Fibroblast of skin of back (primary cell): ENCODE measurements around the gene IGF1.

Experiments
- DNase-seq: peaks from one replicate; pipeline ENCODE4 v3.0.0-alpha.2; 2013

IGF1 gene

DNA sequence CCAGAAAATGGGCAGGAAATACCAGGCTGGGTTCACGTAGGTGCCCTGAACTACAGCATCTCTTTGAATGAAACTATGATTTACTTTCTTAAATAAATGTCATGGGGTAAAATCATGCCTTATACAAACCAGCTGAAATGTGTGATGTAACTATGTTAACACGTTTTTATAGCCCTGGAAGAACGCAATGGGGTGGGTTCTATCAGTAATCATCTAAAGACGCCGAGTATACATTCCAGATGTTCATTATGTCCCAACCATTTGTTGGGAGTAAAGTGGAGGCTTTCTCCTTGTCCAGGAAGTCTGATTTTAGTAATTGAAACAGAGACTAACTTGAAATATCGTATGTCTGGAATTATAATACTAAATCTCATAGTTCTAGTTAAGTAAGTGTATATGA, 16.2 kb upstream of the IGF1 start:
- no peak for DNase-seq

DNA sequence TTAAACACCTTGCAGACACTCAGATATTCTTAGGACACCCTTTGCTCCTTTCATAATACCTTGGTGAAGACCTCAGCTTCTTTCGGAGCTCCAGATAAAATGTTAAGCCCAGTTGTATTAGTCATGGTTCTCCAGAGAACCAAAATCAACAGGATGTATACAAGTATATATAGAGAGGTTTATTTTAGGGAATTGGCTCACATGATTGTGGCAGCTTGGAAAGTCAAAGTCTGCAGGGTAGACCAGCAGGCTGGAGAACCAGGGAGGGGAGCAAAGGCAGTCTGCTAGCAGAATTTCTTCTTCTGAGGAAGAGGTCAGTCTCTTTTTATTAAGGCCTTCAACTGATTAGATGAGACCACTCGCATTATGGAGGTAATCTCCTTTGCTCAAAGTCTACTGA, 6.9 kb upstream of the IGF1 start:
- no peak for DNase-seq

DNA sequence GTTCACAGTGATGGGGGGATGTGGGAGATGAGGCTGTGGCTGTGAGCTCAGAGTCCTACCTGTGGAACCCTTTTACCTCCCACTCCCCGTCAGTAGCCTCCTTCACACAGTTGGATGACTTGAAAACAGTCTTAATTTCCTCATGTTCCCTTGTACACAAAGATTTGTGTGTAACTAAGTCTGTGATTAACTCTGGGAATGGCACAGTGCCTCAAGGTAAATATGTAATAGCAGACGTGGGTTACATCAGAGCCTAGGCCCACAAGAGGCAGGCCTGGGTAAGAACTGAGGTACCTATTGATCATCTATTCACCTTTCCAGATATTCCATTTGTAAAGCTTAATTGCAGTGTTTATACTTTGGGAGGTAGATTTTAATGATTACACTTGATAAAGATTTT, 5.8 kb upstream of the IGF1 start:
- no peak for DNase-seq

DNA sequence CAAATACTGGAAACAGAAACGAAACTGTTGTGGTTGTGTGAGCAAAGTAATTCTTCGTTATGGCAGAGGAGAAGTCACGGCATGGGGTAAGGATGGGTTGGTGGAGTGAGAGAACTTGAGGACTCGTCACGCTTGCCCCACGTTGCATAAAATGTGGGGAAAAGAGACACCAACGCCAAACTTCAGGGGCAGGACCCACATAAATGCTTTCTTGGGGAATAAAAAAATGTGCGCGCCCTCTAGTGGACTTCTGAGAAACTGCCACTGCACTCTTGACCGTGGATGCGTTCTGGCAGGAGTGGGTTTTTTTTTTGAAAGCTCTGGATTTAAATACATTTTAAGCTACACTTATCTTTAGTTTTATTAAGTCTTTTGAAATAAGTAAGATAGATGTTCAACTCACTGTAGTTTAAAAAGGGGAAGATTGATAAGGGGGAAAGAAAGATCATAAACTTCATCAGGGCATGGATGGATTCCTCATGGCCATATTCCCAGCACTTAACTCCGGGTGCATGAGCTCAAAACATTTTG, 4.1 kb upstream of the IGF1 start:
- peak; percentile 53 for DNase-seq

DNA sequence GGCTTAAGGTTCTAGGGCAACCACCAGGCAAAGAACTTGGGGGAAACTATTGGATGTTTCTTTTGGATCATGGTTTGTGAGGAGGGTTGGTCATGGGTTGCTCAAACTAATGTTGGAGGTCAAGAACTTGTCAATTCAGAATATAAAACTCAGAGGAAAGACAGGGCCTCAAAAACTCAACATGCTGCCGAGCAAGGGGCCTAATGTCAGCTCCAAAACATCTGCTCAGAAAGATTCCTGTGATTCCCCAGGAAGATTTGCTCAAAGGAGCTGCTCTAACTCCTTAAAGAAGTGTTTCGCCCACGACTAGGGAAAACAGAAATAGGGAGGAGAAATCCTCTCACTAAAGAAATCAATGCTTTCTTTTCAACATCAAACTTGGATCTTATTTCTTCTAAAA, 3.7 kb upstream of the IGF1 start:
- no peak for DNase-seq

DNA sequence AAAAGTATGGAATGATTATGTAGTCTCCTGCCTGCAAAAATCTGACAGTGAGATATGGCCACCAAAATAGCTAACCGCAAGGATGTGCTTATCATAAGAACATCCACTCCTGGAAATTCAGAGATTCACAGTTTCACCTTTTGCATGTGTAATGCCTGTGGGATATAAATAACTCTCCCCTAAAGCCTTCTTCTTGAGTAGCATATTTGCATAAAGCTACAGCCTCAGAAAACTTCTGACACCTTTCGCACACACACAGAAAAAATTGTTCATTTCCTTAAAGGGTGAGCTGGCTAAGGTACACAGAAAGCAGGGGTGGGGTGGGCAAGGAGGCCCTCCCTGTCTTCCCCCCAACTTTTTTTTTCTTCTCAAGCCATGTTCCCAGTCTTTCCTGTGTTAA, 3.1 kb upstream of the IGF1 start:
- DNase-seq = no peak

DNA sequence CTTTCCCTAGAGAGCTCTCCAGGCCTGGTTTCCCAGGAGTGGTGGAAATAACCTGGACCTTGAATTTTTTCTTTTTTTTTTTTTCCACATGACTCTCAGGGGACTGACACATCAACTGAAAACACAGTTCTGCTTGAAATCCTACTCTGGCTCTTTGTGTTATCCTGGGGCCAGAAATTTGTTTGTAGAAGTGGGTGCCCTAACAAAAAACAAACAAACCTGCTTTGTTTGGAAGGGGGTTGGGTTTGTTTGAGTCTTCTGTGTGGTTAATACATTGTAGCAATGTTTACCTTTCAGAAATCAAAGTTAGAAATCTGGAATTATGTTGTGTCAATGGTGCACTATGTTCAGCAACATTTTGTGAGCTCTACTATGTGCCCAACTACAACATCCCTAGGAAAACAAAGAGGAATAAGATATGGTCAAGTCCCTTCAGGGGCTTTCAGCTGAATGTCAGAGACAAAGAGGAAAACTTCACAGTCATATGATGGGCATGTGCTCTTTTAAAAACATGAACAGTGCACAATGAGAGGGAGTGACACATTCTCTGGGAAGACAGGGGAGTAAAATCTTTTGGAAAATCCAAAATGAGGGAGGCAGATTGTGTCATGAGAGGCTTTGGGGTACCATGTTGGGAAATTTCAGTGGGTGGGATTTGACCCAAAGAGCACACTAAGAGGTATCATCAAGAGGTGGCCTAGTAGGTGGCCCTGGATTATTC, 1.5 kb upstream of the IGF1 start:
- no peak for DNase-seq

DNA sequence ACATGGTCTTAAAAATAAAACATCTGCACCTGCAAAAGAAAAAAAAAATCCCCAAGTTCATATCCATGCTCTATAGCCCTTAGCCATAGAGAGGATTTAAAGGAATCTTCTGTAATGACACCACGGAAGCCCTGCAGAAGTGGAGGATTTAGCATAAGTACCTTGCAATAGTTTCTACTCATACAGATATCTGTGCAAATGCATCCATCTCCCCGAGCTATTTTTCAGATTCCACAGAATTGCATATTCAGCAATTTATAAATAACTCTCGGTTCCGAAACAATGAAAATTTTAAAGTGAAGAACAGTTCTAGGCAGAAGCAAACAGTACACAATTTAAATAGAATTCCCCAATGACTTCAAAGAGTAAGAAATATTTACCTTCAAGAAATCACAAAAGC, 424 bp downstream of the IGF1 start:
- DNase-seq = no peak

DNA sequence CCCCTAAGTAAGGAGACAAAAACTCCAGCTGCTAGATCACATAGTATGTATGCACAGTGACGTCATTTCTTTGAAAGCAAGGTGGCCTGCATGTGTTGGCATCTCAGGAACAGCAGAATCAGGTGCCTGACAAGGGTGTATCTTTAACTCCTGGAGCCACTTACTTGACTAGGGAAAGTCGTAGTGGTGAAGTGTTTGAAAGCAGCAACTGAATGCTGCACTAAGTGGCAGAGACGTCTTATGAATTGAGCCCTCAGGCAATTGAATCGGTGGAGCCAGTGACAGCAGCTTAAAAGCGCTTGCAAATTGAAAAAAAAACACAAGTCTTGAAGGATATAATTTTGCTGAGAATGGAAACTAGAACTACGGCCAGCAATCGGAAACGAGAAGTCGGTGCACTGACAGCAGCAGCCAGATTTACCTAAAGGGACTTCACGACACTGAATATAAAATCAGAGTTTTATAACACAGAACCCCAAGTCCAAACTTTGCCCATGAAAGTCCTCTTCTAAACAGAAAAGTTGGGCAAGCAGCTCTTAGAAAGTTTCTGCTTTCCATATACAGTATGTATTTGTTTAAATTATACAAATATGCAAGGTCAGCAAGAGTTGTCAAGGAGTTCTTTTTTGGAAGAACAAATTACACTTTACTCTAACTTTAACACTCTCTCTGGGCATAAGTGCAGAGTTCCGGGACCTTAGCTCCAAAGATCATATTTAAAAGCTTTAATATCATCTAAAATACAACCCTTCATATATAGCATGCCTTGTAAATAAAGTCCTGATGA, 1.1 kb downstream of the IGF1 start:
- no peak for DNase-seq

DNA sequence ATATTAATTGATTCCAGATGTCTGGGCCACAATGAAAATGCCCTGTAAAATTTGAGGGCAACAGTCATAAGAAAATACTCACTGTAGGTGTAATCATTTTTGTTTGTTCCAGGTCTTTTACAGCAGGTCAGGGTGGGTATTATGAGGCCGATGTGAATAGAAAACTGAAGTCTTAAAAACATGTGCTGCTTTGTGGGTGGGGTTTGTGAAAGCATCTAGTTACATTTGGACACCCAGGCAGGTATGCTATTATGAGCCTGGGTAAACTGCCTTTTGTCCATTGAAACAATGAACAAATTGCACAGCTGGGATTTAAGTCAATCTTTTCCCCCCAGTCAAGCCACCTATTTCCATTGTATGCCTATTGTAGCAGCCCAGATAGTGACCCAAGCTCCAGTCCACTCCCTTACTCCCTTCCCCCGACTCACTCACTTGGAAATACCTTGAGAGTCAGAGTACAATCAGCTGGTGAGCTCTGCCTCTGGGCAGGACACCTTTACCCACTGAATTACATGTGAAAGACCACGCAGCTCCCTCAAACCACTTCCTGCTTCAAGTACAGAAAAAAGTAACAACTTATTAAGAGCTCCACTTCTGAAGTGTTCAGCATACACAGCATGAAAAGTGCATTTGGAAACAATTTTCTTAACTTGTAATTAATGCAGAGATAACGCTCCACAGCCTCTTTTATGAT, 1.8 kb downstream of the IGF1 start:
- no peak for DNase-seq

DNA sequence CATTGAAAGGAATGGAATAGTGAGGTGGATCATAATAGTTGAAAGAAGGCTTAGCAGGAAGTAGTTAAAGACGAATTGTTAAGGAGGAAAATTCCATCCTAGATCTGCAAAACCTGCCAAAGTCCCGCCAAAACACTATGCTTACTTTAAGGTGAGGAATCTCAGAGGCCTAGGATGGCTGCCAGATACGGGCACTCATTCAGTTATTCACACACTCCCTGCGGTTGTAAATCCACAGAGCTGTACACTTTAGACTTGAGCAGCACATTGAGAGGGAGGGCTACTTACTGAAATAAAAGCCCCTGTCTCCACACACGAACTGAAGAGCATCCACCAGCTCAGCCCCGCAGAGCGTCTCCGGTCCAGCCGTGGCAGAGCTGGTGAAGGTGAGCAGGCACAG, 5.0 kb downstream of the IGF1 start:
- DNase-seq = no peak

DNA sequence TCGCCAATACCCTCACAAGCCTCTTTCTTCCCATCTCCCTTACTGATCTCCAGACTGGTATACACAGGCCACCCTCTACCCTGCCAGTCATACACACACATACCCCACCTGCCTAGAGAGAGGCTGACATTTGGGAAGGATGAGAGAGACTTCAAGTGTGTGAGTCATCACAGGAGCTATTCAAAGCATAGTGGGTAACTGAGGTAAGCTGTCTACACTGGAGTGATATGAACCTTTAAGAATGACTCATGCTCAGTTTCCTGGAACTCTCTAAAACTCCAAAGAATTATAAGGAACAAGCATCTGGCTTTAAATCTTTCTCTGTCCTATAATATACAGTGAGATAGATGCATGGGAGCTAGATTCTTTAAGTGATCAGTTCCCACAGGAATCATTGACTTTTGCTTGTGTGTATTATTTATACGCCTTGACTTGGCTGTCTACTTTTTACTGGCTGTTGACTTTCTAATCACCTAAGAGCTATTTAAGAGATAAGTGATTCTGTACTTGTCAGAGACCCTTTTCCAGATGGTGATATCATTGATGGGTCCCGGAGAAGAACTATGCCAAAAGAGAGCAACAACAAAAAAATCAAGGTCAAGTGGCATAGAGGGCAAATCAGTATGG, 5.8 kb downstream of the IGF1 start:
- no peak for DNase-seq

DNA sequence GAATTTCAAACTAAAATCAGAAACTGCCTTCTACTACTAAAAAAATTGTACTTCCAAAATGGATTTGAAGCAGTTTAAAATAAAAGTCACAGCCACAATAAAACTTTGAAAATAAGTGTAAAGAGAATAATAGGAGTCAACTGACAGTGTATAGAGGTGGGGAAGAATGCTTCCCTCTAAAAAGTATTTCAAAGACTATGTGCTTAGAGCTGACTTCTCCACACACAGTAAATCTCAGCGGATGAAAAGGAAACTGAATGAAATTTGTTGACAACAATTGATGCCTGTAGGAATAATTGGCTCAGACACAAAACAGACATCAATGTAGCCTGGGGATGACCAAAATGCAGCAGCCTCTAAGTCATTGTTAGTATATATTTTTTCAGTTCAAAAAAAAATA, 7.9 kb downstream of the IGF1 start:
- DNase-seq = no peak

DNA sequence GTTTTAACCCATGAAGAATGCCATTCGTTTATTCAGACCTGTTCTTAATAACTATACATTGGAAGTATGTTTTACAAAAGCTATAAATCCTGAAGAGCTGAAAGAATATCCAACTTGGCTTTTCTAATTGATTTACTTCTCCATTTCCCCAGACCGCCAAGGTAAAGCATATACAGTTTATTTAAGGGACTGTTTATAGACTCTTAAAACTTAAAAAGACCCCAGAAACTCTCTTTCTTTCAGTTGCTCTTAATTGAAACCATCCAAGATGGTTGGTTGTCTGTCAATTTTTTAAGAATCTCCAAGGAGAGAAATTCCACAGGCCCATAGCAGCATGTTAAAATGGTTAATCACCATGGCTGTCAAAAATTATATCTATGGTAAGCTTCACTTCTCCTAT, 8.8 kb downstream of the IGF1 start:
- no peak for DNase-seq

DNA sequence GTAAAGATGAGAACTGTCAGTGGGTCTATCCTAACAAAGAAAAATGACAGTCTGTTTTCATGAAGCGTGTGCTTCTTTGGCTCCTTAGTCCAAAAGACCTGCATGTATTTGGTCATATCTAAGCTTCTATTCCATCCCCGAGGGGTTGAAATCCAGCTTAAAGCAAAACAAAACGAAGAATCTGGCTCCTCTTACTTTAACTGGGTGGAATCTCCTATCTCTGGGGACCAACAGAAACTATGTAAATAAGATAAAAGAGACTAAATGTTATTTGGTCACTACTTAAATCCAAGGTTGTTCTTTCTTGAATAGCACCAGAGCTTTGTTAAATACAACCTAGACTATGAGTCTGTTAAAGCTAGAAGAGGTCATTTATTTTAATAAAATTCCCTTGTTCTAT, 9.4 kb downstream of the IGF1 start:
- DNase-seq = peak; percentile 15

DNA sequence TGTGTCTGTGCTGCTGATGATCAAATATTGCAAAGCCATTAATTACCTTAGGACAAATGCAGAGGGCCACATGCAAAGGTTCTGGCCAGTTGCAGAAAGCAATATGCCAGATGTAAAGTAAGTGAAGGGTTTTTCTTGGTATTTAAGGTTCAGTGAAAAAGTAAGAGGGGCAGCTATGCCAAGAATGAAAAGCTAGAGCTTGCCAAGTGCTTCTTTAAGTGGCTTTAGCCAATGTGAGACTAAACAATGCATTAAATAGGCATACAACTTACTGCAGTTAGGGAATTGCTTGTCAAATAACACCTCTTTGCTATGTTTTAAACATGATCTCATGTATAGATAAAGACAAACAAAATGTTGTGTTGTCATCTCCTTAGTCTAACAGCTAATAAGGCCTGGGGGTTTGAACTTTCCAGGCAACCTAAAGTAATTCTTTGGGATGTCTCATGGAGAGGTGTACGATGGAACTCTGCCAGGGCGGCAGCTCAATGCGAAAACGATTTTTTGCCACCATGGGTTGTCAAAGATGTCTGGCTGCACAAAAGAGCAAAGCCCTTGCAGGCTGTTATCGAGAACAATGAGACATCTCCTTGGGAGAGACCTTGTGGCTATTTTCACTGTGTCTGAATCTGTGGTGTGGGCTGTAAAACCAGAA, 12.0 kb downstream of the IGF1 start:
- DNase-seq = no peak

DNA sequence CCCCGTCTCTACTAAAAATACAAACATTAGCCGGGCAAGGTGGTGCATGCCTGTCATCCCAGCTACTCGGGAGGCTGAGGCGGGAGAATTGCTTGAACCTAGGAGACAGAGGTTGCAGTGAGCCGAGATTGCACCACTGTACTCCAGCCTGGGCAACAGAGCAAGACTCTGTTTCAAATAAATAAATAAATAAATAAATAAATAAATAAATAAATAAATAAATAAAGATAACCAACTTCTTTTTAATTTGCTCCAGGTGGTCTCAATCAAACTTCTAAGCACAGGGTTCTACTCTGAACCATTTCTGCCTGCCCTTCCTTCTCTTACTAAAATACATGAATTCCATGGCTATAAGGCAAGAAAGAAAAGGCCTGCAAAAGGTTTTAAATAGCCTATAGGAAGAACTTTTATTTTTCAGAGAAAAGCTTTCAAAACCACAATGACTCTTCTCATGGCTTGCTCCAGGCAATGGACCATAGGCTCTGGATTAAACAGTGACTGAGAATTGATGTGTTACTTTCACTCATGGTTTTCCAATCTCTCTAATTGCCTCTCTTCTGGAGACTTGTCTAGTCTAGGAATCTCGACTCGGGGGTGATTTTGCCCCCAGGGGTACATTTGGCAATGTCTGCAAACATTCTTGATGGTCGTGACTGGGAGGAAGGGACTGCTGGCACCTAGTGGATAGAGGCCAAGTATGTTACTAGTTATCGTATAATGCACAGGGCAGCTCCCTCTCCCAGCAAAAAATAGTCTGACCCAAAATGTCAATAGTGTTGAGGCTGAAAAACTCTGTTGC, 14.4 kb downstream of the IGF1 start:
- no peak for DNase-seq

DNA sequence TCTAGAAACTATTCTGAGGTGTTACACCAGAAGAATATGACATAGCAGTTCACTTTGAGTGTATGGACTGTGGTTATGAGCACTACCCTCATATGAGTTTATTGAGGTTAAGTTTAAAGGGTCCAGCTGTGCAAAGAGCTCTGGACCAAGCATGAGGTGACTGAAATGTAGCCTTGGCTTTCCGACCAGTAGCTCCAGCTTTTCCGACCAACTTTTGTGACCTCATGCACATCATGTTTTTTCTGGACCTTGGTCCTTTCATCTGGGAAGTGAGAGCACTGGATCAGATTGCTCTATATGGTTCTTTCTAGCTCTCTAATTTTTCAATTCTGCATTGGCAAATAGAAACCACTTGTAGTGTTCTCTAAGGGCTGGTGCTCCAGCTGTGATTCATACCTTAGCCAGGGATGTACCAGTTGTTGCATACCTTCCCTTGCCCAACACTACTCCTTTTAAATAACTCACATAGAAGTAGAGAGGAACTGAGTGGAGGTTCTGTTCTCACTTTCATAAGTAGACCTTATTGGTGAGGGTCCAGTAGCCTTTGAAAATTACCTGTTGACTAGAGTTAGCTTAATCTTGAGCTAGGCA, 16.6 kb downstream of the IGF1 start:
- no peak for DNase-seq

DNA sequence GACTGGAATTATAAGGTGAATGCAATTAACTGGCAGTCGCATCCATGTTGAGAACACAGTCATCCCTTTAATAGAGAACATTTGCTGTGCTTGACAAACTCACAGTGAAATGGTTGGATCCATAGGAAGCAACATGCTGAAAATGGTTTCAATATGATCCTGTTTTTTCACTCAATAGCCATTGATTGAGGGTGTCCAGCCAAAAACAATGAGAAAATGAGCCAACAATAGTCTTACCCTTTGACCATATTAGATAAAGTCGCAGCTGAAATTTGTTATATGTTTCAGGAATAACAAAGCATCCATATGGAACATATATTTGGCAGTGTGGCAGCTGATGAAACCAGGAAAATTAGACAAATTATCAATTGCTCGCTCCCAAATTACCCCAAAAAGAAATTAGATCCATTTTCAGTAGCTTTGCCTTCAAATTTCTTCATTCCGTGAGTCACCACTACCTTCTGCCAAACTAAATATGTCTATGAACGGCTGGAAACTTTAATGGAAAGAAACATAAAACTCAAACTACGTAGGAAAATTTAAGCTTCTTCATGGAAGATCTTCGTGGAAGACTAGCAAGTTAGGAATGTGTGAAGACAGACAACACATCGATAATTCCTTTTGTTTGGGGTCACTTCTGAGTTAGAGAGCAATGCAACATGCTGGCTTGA, 17.4 kb downstream of the IGF1 start:
- peak; percentile 42 for DNase-seq

DNA sequence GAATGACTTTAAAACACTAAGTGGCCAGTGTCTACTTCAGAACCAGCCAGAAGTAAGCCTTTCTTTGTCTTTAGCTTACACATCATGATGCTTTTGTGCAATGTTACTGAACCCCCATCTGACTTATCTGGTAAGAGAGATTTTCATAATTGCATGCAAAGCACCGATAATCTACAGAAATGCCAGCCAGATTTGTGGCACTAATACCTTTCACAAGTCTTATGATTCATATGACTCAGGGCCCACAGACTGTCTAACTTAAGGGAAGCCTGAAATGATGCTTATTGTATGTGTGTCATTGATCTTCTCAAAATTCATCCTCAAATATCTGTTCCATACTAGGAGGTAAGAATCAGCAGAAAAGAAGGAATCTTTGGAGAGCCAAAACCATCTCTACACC, 18.0 kb downstream of the IGF1 start:
- DNase-seq = no peak

DNA sequence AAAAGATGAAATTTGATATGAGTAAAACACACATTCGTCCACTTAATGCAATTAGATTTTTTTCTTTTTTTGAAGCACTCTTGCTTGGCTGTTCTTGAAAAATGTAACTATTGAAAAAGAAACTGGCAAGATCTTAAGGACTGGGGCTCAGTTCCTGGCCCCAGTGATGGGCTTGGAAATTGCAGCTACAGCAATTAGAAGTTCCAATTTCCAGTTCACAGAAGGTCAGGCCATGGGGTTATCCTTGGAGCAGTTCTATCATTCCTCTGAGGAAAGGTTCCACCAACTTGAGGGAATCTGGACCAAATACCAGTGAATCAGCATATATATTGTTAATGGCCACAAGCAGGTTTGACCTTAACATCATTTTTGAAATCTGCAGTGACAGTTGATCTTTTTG, 18.9 kb downstream of the IGF1 start:
- no peak for DNase-seq
